GM21447 (cell line): ENCODE results near the gene ABCB7.
"Not testable (repeated sequence)": the region's sequence is repeated elsewhere in the genome, so short reads cannot be mapped to it uniquely, and the experiment has no call there.

Source experiments
- ATAC-seq: cut with Tn5 transposase; IDR thresholded peaks from one replicate; pipeline ENCODE4 v1.9.1; 2021; ENCODE audit not compliant: unreplicated experiment

Gene ABCB7

GRCh38 chrX:75106772-75107171 is 49.3 kb downstream of the ABCB7 start:
- ATAC-seq: no peak

- no peak for ATAC-seq
These were observed 59.8 kb downstream of the ABCB7 start for GRCh38 chrX:75096331-75096730.

- no peak for ATAC-seq
These were observed 69.3 kb downstream of the ABCB7 start for GRCh38 chrX:75086731-75087195.

GRCh38 chrX:75084757-75085156 is 71.3 kb downstream of the ABCB7 start:
- no peak for ATAC-seq

- ATAC-seq: no peak
These were observed 79.7 kb downstream of the ABCB7 start for GRCh38 chrX:75076429-75076828.

- ATAC-seq: no peak
These were observed 81.6 kb downstream of the ABCB7 start for GRCh38 chrX:75074475-75074874.

GRCh38 chrX:75071334-75071733 is 84.7 kb downstream of the ABCB7 start:
- ATAC-seq: no peak

GRCh38 chrX:75067931-75068330 is 88.2 kb downstream of the ABCB7 start:
- ATAC-seq: no peak

- ATAC-seq: no peak
These were observed 94.4 kb downstream of the ABCB7 start for GRCh38 chrX:75061701-75062100.

GRCh38 chrX:75051047-75051446 is 105.0 kb downstream of the ABCB7 start:
- ATAC-seq: no peak

- no peak for ATAC-seq
These were observed 110.7 kb downstream of the ABCB7 start for GRCh38 chrX:75045369-75045768.

GRCh38 chrX:75044142-75044541 is 111.9 kb downstream of the ABCB7 start:
- ATAC-seq: not testable (repeated sequence)

- ATAC-seq: no peak
These were observed 117.2 kb downstream of the ABCB7 start for GRCh38 chrX:75038925-75039324.
